Mesodermal cell (in vitro differentiated cells): ENCODE results near the gene KIF26B.

Source experiments
- H3K27ac ChIP-seq: 2 replicates; pipeline ENCODE4 v1.7.0; 2013; ENCODE audit warnings: mild to moderate bottlenecking, low read depth, low read length, moderate library complexity; ENCODE audit not compliant: severe bottlenecking
- H3K36me3 ChIP-seq: 2 replicates; pipeline ENCODE4 v1.7.1; 2013; ENCODE audit warnings: mild to moderate bottlenecking, low read length, moderate library complexity; ENCODE audit not compliant: control insufficient read depth, insufficient read depth
- H3K4me1 ChIP-seq: one replicate; pipeline ENCODE4 v1.7.1; 2013; ENCODE audit warnings: mild to moderate bottlenecking, low read length; ENCODE audit not compliant: insufficient read depth, control insufficient read depth, poor library complexity, severe bottlenecking
- H3K4me3 ChIP-seq: 2 replicates; pipeline ENCODE4 v1.7.0; 2013; ENCODE audit warnings: low read length, control low read depth, mild to moderate bottlenecking; ENCODE audit not compliant: insufficient read depth, poor library complexity, severe bottlenecking; ENCODE audit errors: extremely low read depth
- H3K9me3 ChIP-seq: 2 replicates; pipeline ENCODE4 v1.7.1; 2013; ENCODE audit warnings: mild to moderate bottlenecking, low read length, moderate library complexity; ENCODE audit not compliant: control insufficient read depth
- WGBS, 2 experiments: methylation state at CpG; one replicate each; pipeline ENCODE4 v1.1.5; 2013; ENCODE audit warnings: missing lambda C conversion rate in 2 of 2; ENCODE audit not compliant: insufficient coverage in 2 of 2; 5-methylcytosine and 5-hydroxymethylcytosine counted together

KIF26B gene

DNA sequence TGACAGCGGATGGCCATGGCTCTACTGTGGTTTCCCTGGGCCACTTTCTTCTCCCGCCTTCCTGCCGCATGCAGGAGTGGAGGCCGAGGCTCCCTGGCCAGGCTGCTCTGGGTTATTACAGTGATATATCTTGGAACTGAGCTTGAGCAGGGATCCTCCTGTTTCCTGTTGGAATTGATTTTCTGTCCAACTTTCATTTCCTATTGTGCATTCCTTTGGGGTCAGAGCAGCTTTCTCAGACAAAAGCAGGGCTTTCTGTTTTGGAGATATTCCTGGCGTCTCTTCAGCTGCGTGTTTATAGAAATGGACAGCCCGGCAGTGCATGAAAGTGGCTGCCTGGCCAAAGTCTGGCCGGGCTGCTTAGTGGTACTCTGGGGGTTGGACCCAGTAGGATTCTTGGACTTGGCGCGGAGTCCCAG lies 146.4 kb downstream of the KIF26B start:
- WGBS, 2 experiments = 93 to 98% methylated on average over 8 to 10 of the region's 10 CpGs
- H3K9me3 ChIP-seq = no peaks in the 10 kb centered on the region
- no peaks in the 10 kb centered on the region for H3K36me3 ChIP-seq
- peak overlapping the region; percentile 53 for H3K27ac ChIP-seq
- H3K4me3 ChIP-seq = no peak overlapping the region
- H3K4me1 ChIP-seq = peaks cover 7% of the 10 kb centered on the region

DNA sequence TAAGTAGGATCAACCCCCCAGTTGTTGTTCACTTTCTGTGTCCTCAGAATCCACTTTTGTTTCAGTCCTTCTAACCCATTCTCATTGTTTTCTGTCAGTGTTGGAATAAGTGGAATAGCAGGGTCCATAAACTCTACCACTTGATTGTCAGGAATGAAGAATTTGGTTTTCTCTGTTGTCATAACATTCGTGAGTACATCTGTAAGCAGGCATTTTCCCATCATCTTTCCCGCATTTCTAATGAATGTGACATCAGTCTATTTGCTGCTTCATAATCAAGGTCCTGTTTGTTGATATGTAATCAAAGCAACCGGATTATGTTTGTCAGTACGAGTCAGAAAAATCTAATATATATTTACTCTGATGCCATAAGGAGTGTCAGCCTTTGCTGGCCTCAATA lies 147.1 kb downstream of the KIF26B start:
- Histone ChIP-seq H3K4me3 (no peak overlapping the region), H3K27ac (no peak overlapping the region), H3K36me3 (no peaks in the 10 kb centered on the region), H3K9me3 (no peaks in the 10 kb centered on the region), H3K4me1 (peaks cover 7% of the 10 kb centered on the region)
- 95 to 100% methylated on average over 2 to 3 of the region's 4 CpGs for whole genome bisulfite sequencing, 2 experiments

DNA sequence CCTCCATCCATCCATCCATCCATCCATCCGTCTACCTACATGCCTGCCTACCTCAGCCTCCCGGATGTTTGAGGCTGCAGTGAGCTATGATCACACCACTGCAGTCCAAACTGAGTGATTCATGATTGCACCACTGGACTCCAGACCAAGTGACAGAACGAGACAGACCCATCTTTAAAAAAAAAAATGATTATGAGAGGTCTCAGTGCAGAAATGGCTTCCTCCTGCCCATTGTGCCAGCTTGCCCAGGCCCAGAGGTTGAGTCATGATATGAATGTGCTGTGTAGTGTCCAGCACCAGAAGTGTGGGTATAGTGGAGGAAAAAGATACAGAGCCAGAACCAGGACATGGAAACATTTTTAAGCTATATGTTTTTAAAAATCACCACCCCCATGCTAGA lies 149.9 kb downstream of the KIF26B start:
- H3K4me3 ChIP-seq = no peak overlapping the region
- no peaks in the 10 kb centered on the region for H3K9me3 ChIP-seq
- H3K36me3 ChIP-seq = no peaks in the 10 kb centered on the region
- H3K4me1 ChIP-seq = peaks cover 7% of the 10 kb centered on the region
- H3K27ac ChIP-seq = no peak overlapping the region
- 89 to 94% methylated on average over 2 to 3 of the region's 3 CpGs for WGBS, 2 experiments

DNA sequence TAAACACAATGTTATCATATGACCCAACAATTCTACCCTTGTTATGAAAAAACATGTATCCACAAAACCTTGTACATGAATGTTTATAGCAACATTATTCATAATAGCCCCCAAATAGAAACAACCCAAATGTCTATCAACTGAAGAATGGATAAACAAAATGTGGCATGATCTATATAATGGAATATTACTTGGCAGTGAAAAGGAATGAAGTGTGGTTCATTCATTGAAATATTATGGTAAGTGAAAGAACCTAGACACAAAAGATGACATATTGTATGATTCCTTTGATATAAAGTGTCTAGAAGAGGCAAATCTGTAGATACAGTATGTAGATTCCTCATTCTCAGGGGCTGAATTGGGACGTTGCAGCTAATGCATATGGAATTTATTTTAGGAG lies 151.2 kb downstream of the KIF26B start:
- no peaks in the 10 kb centered on the region for H3K36me3 ChIP-seq
- H3K27ac ChIP-seq = no peak overlapping the region
- H3K4me1 ChIP-seq = peaks cover 10% of the 10 kb centered on the region
- H3K4me3 ChIP-seq = no peak overlapping the region
- no CpG with 5 or more reads among the region's 1 CpG for WGBS, 2 experiments
- H3K9me3 ChIP-seq = no peaks in the 10 kb centered on the region

DNA sequence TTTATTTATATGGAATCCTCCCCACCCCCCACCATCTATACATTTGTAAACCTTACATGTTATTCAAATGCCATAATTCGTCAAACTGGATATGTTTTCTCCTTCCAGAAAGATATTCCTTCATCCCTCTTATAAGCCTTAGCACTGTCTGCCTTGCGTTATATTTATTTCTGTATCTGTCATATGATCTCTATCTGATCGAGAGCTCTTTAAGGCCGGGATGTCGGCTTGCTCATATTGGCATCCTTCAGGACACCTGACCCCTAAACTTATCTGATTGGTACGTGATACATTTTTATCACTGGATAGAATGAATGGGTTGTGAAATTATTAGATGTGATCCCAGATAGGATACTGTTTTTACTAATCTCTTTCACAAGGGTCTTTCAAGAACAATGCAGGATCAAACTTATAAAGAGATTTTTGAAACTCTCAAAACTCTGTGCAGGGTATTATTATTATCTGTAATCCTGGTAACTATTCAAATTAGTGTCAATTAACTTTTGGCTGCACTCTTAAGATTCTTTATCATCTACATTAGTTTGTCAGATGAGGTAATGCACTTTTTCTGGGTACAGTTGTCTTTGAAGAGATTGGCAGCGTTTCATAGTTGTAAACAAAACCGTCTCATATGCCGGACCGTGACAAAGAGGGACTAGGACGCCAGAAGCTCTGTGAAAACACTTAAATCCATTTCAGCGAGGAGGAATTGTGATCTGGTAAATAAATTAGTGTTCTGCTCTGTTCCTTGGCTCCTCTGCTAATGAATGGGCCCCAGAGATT lies 152.0 kb downstream of the KIF26B start:
- Histone ChIP-seq H3K36me3 (no peaks in the 10 kb centered on the region), H3K9me3 (no peaks in the 10 kb centered on the region), H3K4me1 (peaks cover 9% of the 10 kb centered on the region), H3K4me3 (no peak overlapping the region), H3K27ac (no peak overlapping the region)
- 75 to 89% methylated on average over 9 to 11 of the region's 12 CpGs for WGBS, 2 experiments

DNA sequence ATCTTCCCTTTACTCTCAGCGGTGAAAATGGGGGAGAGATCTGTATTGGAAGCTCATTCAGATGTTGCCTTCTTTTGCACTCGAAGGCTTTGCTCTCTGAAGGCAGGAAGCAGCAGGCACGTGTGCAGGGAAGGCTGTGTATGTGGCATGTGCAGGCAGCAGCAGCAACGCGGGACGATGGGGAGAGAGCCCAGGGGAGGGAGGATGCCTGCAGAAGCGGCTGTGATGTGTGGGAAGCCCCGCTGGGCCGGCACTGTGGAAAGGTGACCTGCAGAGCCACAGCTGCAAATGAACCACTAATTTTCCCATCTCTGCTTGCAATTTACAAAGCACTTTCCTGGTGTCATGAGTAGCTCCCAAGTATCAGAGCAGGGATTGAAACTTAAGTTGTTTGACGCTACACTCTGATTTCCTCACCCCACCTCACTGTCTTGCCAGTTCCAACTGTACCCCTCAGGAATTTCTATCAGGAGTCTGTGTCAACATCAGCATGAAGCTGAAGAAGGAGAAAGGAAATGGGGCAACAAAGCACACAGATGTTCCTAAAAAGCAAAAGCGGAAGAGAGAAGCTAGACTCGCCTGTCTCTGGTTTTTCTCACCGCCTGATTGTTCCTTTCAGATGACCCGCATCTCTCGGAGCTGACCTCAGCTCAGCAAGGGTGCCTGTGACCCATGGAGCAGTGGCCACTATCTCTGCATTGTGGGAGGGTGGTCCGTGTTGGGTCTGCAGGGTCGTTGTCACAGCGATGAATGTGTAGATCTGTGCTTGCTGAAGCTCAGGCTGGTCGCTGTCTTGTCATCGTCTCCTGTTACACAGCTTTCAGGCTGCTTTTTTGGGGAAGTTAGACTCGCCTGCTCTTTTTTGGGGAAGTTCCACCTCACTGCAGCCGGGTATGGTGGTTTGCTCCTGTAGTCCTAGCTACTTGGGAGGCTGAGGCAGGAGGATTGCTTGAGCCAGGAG lies 156.1 kb downstream of the KIF26B start:
- 34 to 44% methylated on average over 14 to 20 of the region's 22 CpGs for WGBS, 2 experiments
- no peaks in the 10 kb centered on the region for H3K36me3 ChIP-seq
- H3K9me3 ChIP-seq = no peaks in the 10 kb centered on the region
- peak overlapping the region; percentile 92 for H3K27ac ChIP-seq
- peaks cover 9% of the 10 kb centered on the region for H3K4me1 ChIP-seq
- H3K4me3 ChIP-seq = no peak overlapping the region

DNA sequence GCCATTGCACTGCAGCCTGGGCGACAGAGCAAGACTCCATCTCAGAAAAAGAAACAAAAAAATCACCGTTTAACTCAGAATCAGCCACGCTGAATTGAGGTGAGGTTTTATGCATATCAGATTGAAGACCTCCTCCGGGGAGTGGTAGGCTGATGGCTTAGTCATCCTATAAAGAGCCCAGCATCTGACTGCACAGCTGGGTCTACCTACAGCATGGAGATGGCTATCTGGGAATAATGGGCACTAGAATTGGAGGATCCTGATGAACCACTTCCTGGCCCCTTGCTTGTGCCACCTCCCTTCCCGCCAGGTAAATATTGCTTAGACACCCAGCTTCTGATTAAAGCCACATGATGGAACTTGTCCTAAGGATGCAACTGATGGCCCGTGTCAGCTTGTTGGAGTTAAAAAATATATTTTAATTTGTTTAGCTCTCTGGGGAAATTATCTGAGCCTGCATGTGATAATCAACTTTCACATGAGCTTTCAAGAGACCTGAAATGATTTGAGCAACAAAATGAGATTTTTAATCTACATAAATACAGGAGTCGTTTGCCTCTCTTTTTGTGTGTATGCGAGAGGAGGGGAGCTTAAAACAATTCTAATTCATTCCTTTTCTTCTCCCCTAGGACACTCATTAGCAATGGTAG lies 157.2 kb downstream of the KIF26B start:
- Histone ChIP-seq H3K9me3 (no peaks in the 10 kb centered on the region), H3K27ac (no peak overlapping the region)
- 89 to 98% methylated on average over 4 to 6 of the region's 8 CpGs for WGBS, 2 experiments

DNA sequence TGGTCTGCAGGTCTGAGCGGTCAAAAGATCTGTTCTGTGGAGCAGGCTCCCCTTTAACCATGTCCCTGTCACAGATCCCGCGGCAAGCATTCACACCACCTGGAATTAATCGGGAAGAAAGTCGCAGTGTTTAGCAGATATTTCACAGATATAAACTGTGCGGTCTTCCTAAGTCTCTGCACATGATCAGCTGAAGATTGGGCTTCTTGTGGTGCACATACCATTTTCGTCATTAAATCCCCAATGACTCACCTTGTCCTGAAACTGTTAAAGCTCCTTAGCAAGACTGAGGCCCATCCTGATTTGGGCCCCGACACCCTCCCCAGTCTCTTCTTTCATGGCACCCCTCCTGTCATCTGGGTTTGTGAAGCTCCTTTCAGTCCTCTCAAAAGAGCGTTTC lies 158.8 kb downstream of the KIF26B start:
- Histone ChIP-seq H3K27ac (no peak overlapping the region), H3K4me1 (peaks cover 9% of the 10 kb centered on the region), H3K9me3 (no peaks in the 10 kb centered on the region), H3K36me3 (no peaks in the 10 kb centered on the region), H3K4me3 (no peak overlapping the region)
- WGBS, 2 experiments = 93 to 95% methylated on average over 9 of the region's 9 CpGs

More for the DNA sequence above, 157.2 kb downstream of the KIF26B start:
- Histone ChIP-seq H3K36me3 (no peaks in the 10 kb centered on the region), H3K4me1 (peaks cover 9% of the 10 kb centered on the region), H3K4me3 (no peak overlapping the region)

DNA sequence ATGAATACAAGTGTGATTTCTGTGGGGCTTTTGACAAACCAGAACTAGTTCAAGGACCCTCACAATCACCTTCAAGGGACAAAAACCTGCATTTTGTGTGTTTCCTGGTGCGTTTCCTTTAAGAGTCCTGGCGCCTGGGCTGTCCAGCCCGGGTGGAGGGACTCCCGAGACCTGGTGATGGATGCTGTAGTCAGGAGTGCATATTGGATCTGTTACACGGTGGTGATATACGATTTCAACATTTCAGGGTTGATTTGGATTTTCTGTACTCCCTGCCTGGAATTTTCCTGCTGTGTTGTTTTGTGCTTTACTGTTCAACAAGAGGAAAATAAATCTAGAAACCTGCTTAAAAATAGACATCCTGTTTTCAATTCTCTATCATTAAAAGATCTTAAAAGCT lies 162.0 kb downstream of the KIF26B start:
- H3K4me3 ChIP-seq = no peak overlapping the region
- no peaks in the 10 kb centered on the region for H3K9me3 ChIP-seq
- H3K27ac ChIP-seq = peak overlapping the region; percentile 58
- 96 to 100% methylated on average over 3 to 4 of the region's 6 CpGs for WGBS, 2 experiments
- no peaks in the 10 kb centered on the region for H3K4me1 ChIP-seq
- no peaks in the 10 kb centered on the region for H3K36me3 ChIP-seq

DNA sequence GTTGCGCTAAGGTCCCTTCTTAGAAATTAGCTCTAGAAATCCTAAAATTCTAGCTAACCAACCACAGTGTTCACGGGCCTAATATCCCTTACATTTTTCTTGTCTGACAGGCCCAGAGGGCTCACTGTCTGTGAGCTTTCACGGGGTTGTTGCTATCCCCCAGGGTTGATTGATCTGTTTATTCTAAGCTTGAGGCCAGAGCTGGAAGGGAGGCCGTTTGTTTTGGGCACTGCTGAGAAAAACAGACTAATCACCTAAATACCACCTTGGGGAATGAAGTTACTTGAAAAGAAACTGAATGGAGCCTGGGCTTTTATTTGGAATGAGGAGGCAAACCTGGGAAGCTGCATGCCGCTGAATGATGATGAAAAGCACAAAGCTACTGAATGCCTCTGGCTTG lies 162.4 kb downstream of the KIF26B start:
- Histone ChIP-seq H3K4me3 (no peak overlapping the region), H3K36me3 (no peaks in the 10 kb centered on the region), H3K4me1 (no peaks in the 10 kb centered on the region), H3K9me3 (no peaks in the 10 kb centered on the region), H3K27ac (peak overlapping the region; percentile 58)
- WGBS, 2 experiments = 83 to 88% methylated on average over 2 to 3 of the region's 5 CpGs
